Measurements from ENCODE around the gene CCNYL1.
"Not testable (repeated sequence)": the region's sequence is repeated elsewhere in the genome, so short reads cannot be mapped to it uniquely, and the experiment has no call there.

CCNYL1 gene

DNA sequence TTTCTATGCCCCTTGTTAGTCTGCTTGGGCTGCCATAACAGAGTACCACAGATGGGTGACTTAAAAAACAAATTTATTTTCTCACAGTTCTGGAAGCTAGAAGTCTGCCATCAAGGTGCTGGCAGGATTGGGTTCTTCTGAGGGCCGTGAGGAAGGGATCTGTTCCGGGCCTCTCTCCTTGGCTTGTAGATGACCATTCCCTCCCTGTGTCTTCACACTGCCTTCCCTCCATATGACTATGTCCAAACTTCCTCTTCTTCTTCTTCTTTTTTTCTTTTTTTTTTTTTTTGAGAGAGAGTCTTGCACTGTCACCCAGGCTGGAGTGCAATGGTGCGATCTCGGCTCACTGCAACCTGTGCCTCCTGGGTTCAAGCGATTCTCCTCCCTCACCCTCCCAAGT is 13.1 kb upstream of the CCNYL1 start:
- DNase-seq, result no peak

DNA sequence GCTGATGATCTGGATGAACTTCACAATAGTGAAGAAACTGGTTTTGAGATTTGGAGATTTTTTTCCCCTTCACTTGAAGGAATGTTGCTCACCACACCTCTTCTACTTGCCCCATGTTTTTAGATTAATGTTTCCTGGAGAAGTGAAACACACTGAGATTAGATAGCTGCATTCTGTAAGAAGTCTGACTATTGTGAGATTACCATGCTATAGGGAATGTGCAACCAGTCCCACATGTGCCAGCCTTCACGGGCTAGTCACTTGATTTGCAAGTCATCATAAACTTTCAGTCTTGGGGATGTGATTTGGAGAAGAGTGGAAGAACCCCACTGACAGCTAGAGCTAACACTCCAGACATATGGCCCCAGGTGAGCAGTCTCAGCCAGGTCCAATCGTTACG is 7.4 kb upstream of the CCNYL1 start:
- DNase-seq, result no peak

- no peak for DNase-seq
These were observed 6.8 kb upstream of the CCNYL1 start for GRCh38 chr2:207704671-207705070.

- no peak for DNase-seq
These were observed 4.2 kb upstream of the CCNYL1 start for GRCh38 chr2:207706936-207707860.

- DNase-seq, result no peak
These were observed 500 bp downstream of the CCNYL1 start for GRCh38 chr2:207711750-207712530.

GRCh38 chr2:207716056-207716455 is 4.6 kb downstream of the CCNYL1 start:
- no peak for DNase-seq

- no peak for DNase-seq
These were observed 7.1 kb downstream of the CCNYL1 start for GRCh38 chr2:207718521-207718920.

DNA sequence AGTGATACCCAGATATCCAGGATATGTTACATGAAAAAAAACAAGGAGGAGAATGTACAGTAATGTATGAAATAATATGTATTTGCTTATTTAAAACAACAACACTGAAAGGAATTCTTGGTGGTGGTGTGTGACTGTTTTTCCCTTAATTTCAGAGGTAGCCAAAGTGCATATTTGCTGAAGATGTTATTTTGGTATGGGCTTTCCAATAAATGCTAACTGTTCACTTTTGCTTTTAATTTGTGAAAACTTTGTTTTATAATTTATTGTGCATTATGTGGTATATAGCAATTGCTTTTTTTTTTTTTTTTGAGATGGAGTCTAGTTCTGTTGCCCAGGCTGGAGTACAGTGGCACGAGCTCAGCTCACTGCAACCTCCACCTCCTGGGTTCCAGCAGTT is 7.6 kb downstream of the CCNYL1 start:
- DNase-seq, result no peak

GRCh38 chr2:207719655-207720054 is 8.2 kb downstream of the CCNYL1 start:
- not testable (repeated sequence) for DNase-seq

- DNase-seq, result no peak
These were observed 9.2 kb downstream of the CCNYL1 start for GRCh38 chr2:207720517-207721187.

DNA sequence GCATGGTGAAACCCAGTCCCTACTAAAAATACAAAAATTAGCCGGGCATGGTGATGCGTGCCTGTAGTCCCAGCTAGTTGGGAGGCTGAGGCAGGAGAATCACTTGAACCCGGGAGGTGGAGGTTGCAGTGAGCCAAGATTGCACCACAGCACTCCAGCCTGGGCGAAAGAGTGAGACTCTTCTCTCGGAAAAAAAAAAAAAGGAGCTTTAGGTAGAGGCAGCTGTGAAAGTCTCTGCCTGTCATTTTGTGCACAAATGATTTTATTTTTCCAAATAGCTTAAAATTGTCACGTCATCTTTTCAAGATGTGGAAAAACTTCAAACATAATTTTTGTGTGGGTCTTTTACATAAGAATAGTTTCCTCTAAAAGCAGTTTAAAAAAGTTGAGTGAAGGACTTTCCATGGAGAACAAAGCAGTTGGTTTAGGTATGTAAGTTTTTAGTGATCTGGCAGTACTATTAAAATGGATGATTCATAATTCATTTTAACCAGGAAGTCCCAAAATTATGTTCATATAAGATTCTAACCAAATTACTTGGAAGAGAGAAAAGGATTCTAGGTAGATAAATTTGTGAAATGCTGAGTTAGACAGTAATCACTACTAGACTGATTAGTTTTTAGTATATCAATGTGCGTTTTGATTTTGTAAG is 11.5 kb downstream of the CCNYL1 start:
- no peak for DNase-seq

- DNase-seq, result not testable (repeated sequence)
These were observed 12.0 kb downstream of the CCNYL1 start for GRCh38 chr2:207723425-207723787.

GRCh38 chr2:207724113-207724512 is 12.7 kb downstream of the CCNYL1 start:
- DNase-seq, result no peak

DNA sequence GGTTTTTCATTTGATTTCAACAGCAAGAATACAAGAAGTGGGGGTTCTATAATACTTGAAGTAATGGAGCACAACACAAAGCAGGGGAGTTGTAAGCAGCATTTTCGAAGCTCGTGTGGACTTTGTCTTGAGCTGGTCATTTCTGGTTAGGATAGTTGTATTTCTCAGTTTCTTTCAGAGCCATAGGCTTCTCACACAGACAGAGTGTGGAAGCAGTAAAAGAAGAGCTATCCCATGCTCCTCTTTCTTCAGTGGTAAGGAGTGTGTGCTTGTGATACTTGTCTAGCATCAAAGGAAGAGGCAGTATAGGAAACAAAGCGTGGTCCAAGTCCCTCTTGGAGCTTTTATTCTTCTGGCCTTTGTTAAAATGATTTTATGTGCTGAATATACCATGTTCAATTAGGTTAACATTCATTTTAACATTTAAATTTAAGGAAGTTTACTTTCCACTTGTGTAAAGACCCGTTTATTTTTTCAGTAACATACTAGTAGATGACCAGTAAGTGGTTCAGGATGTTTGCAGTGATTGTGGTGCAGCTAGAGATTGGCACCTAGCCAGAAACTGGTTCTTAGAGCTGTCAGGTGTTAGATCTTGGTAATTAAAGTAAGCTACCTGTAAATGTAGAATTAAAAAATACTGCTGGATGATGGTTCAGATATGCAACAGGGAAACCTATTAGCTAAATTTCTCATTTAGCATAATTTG is 14.6 kb downstream of the CCNYL1 start:
- DNase-seq, result peak; percentile 20

DNA sequence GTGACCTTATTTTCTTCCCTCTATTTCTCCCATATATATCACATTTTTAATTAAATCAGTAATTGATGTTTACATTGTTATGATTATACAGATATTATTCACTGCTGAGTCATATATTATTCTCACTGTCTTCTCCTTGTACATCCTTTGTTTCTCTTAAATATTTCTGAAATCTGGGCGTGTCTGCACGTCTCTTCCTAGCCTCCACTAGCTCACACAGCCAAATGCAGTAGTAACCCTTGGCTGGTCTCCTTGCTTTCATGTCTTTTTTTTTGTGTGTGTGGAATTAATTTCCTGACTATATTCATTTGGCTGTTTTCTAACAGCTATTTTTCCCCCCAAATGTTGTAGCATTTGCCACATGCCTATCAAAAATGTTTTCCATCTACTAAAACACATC is 15.8 kb downstream of the CCNYL1 start:
- no peak for DNase-seq

- DNase-seq, result no peak
These were observed 18.1 kb downstream of the CCNYL1 start for GRCh38 chr2:207729465-207729998.

DNA sequence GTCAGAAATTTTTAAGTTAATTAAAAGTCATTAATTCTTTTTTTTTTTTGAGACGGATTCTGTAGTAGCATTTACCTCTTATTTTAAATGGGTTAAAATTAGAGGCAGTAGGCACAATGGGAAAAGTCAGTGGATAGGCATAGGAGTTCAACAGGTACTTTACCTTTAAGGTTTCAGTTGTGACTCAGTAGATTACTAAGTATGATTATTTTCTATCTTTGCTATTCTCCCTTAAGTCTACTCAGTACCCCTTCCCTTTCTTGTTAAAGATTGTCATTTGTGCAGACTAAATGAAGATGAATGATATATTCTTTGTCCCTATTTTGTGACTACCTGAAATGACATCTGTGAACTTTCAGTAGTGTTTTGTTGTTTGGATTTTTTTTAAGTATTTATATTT is 19.7 kb downstream of the CCNYL1 start:
- no peak for DNase-seq

GRCh38 chr2:207733597-207734240 is 22.3 kb downstream of the CCNYL1 start:
- no peak for DNase-seq

GRCh38 chr2:207734264-207734635 is 22.8 kb downstream of the CCNYL1 start:
- peak; percentile 2 for DNase-seq

GRCh38 chr2:207734636-207735512 is 23.4 kb downstream of the CCNYL1 start:
- DNase-seq, result no peak

DNA sequence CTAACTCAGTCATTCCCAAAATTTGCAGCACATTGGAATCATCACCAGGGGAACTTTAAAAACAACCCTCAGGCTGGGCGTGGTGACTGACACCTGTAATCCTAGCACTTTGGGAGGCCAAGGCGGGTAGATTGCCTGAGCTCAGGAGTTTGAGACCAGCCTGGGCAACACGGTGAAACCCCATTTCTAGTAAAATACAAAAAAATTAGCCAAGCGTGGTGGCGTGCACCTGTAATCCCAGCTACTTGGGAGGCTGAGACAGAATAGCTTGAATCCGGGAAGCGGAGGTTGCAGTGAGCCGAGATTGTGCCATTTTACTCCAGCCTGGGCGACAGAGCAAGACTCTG is 24.0 kb downstream of the CCNYL1 start:
- DNase-seq, result not testable (repeated sequence)
